ENCODE data around the gene RWDD1.
A peak's percentile ranks its signal among the peaks of the same experiment; 100 is the strongest.
"Not testable (repeated sequence)": the region's sequence is repeated elsewhere in the genome, so short reads cannot be mapped to it uniquely, and the experiment has no call there.

The RWDD1 gene

DNA sequence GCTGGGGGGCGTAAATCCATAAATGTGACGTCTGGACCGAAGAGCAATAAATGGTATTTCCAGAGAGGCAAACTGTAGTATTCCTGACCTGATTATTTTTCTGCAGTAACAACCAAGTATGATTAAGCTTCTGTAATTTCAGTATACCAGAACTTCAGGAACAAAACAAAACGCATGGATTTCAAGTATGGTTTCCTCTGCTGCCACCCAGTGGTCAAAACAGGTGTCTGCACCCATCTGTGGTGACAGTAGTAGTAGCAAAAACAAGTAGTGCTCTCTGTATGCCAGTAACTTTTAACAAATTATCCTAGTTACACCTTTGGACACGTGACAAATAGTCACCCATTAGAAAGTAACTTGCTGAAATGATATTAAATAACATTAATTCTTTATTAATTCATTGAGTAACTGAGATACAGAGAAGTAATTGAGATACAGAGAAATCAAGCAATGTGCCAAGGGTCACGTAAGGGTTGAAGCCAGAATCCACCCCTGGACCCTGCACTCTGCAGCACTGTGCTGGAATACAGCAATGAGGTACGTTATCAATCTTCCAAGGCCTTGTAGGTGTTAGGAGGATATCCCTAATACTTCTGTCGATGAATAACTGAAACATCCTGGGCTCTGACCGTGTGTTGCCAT, 9.8 kb upstream of the RWDD1 start:
- DNase-seq, result peak; percentile 67

GRCh38 chr6:116562019-116562403, 9.3 kb upstream of the RWDD1 start:
- no peak for DNase-seq

DNA sequence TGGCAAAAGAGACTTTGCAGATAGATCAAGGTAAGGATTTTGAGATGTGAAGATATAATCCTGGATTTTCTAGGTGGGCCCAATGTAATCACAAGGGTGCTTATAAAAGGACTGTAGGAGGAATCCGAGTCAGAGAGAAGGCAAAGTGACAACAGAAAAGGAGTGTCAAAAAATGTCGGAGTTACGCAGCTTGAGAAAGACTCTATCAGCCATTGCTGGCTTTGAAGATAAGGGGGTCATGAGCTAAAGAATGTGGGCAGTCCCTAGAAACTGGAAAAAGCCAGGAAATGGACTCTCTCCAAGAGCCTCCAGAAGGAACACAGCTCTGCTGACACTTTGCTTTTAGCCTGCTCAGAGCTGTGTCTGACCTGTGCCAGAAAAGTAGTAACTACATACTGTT, 8.7 kb upstream of the RWDD1 start:
- no peak for DNase-seq

- no peak for DNase-seq
Observed at GRCh38 chr6:116563830-116564229, 7.5 kb upstream of the RWDD1 start.

- no peak for DNase-seq
Observed at GRCh38 chr6:116564311-116564710, 7.0 kb upstream of the RWDD1 start.

- no peak for DNase-seq
Observed at GRCh38 chr6:116564921-116565872, 6.1 kb upstream of the RWDD1 start.

DNA sequence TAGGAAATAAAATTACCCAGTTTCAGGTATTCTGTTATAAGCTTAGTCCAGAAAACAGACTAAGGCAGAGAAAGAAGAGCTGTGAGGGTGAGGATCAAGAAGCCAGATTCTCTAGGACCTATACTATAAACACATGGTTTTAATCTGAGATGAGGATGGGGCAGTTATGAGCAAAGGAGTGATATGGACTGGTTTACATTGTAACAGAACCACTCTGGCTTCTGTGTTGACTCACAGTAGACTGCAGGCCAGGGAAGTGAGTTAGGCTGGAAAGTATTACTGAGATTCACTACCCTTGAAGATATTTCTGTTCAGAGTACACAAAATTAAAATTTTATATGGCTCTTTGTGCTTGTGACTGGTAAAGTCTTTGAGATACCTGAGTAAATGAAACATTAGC, 3.2 kb upstream of the RWDD1 start:
- no peak for DNase-seq

GRCh38 chr6:116568821-116569755, 2.2 kb upstream of the RWDD1 start:
- DNase-seq, result no peak

- no peak for DNase-seq
Observed at GRCh38 chr6:116571683-116572000, 338 bp downstream of the RWDD1 start.

DNA sequence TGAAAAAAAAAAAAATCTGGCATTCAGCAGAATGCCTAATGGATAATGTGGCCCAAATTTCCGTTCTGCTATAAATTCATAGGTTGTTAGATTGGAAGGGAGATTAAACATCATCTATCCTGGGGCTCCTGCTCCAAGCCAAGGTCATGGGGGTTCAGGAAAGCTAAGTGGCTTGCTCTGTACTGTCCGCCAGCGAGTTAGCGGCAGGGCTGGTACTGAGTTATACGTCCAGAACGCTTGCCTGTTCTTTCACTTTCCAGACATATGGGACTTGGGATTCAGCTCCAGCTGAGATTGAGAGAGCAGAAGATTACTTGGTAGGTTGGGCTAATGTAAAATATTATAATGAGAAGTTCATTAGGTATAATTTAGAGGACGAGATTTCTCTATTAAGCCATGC, 858 bp downstream of the RWDD1 start:
- DNase-seq, result peak; percentile 10

DNA sequence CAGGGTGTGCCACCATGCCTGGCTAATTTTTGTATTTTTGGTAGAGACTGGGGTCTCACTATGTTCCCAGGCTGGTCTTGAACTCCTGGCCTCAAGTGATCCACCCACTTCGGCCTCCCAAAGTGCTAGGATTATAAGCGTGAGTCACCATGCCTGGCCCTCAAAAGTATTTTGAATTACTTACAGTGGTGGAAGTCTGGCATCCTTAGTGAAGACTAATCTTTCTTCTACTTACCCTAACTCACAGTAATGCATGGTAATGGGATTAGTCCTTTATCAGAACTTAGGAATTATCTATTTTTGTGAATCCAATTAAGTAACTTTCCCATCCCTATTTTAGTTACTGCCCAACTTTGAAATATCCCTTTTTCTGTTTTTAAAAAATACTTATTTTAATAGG, 3.9 kb downstream of the RWDD1 start:
- no peak for DNase-seq

DNA sequence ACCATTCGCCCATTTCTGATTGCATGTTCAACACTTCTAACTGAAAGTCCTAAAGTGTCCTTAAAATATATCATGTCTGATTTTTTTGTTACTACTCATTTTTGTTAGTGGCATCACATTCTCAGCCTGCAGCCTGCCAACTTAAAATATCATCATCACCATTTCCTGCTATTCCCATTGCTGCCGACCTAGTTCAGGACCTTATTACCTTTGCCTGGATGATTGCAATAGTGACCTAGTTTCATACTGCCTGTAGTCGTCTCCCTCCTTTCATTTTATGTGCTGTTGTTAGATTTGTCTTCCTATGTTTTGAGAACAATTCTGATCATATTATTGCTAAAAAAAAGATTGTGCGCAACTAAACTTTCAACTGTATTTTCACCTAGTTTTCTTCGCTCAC, 6.2 kb downstream of the RWDD1 start:
- no peak for DNase-seq

- DNase-seq, result no peak
Observed at GRCh38 chr6:116578335-116578734, 7.0 kb downstream of the RWDD1 start.

GRCh38 chr6:116579143-116579542, 7.8 kb downstream of the RWDD1 start:
- no peak for DNase-seq

DNA sequence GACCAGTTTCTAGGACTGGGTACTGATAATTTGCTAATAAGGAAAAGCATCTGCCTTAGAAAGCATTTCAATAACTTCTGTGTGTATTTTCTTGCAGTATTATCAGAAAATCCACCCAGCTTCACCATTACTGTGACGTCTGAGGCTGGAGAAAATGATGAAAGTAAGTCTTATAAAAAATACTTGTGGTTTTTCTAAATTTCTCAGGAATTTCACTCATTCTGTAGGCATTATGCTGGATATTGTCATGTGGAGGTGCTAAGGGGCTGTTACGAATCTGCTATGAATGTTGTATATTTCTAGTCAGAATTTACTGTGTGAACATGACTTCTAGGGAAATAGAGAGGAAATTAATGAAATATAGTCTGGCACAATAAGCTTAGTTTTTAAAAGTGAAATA, 8.9 kb downstream of the RWDD1 start:
- DNase-seq, result no peak

- no peak for DNase-seq
Observed at GRCh38 chr6:116586276-116586675, 15.0 kb downstream of the RWDD1 start.

- no peak for DNase-seq
Observed at GRCh38 chr6:116586738-116587137, 15.4 kb downstream of the RWDD1 start.

DNA sequence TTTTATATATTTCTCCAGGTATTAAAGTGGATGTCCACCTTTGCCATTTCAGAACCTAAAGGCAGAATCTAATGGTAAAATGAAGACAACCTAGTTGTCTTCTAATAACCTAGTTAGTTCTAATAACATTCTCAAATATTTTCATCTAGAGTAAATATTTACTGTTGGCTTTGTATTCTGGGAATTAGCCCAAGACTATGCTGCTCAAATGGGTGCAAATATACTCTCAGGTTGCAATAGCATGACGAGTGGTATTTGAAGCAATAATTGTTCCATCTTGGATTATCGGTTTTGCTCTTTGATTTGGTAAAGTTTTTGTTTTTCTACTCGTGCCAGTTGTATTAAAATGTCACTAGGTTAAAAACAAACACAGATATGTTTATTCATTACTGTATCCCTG, 23.9 kb downstream of the RWDD1 start:
- no peak for DNase-seq

DNA sequence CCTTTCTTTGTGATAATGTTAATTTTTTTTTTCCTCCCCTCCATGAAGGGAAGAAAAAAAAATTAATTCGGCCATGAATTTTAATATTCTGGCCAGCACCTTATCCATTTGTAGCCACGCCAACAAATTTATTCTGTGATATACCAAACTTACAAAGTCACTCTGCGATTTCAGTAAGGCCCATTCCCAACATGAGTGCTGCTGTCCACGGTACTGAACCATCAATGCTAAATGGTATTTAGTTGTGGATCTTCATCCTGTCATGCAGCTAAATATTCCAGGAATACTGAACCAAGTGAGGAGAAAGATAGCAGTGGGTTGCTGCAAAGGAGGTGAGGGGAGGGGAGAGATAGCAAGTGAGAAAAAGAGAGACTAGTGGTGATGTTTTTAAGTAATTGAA, 25.5 kb downstream of the RWDD1 start:
- DNase-seq, result no peak

- DNase-seq, result not testable (repeated sequence)
Observed at GRCh38 chr6:116603916-116604315, 32.6 kb downstream of the RWDD1 start.

DNA sequence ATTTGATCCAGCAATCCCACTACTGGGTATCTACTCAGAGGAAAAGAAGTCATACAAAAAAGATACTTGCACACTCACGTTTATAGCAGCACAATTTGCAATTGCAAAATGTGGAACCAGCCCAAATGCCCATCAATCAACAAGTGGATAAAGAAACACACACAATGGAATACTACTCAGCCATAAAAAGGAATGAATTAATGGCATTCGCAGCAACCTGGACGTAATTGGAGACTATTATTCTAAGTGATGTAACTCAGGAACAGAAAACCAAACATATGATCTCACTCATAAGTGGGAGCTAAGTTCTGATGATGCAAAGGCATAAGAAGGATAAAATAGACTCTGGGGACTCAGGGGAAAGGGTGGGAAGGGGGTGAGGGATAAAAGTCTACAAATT, 33.6 kb downstream of the RWDD1 start:
- not testable (repeated sequence) for DNase-seq

GRCh38 chr6:116605935-116606334, 34.6 kb downstream of the RWDD1 start:
- DNase-seq, result no peak

GRCh38 chr6:116611056-116611455, 39.8 kb downstream of the RWDD1 start:
- no peak for DNase-seq
